GM20431 (cell line): Measurements from ENCODE around the gene SOX13.

ENCODE experiments used
- in situ Hi-C: fragments of 300-500 bp; cut with MseI, MboI; formaldehyde crosslinking; loops from one replicate; pipeline ENCODE4 v1.15.0; 2020; ENCODE audit warnings: low sequenced_read_pairs; ENCODE audit not compliant: unreplicated experiment

Gene SOX13

GRCh38 chr1:204147406-204148383 lies 74.8 kb downstream of the SOX13 start:
- in situ Hi-C loops, result no loop called here

- in situ Hi-C loops, result no loop called here
Measured at GRCh38 chr1:204149107-204149506, 76.2 kb downstream of the SOX13 start.

- in situ Hi-C loops, result no loop called here
Measured at GRCh38 chr1:204149635-204150565, 77.0 kb downstream of the SOX13 start.

GRCh38 chr1:204150702-204151551 lies 78.0 kb downstream of the SOX13 start:
- in situ Hi-C loops, result no loop called here

- in situ Hi-C loops, result no loop called here
Measured at GRCh38 chr1:204151552-204152309, 78.8 kb downstream of the SOX13 start, which contains the start of gene ETNK2. Gene ETNK2, minus strand, starts transcription at chr1:204152044. Its CDS starts 192 bp downstream, at chr1:204151852.

GRCh38 chr1:204152310-204153044 lies 79.6 kb downstream of the SOX13 start:
- in situ Hi-C loops, result no loop called here

- in situ Hi-C loops, result no loop called here
Measured at GRCh38 chr1:204153667-204154066, 80.8 kb downstream of the SOX13 start.

- in situ Hi-C loops, result no loop called here
Measured at GRCh38 chr1:204154568-204155255, 81.8 kb downstream of the SOX13 start.

GRCh38 chr1:204155881-204156280 lies 83.0 kb downstream of the SOX13 start:
- in situ Hi-C loops, result no loop called here

GRCh38 chr1:204157962-204158361 lies 85.0 kb downstream of the SOX13 start:
- in situ Hi-C loops, result no loop called here

- in situ Hi-C loops, result loop anchor here (10.0 kb wide), 1 partner anchor 203 kb away; no protein-coding TSS in a partner anchor
Measured at GRCh38 chr1:204161609-204162493, 88.9 kb downstream of the SOX13 start.

GRCh38 chr1:204162494-204163074 lies 89.7 kb downstream of the SOX13 start:
- in situ Hi-C loops, result loop anchor here (10.0 kb wide), 1 partner anchor 202 kb away; no protein-coding TSS in a partner anchor

GRCh38 chr1:204166219-204166618 lies 93.3 kb downstream of the SOX13 start, which contains the start of gene REN:
Gene REN, minus strand, starts transcription at chr1:204166337. Its CDS starts 44 bp downstream, at chr1:204166293.
- in situ Hi-C loops, result loop anchor here (10.0 kb wide), 1 partner anchor 199 kb away; no protein-coding TSS in a partner anchor

GRCh38 chr1:204167730-204168129 lies 94.8 kb downstream of the SOX13 start:
- in situ Hi-C loops, result loop anchor here (10.0 kb wide), 1 partner anchor 197 kb away; no protein-coding TSS in a partner anchor

GRCh38 chr1:204169858-204170257 lies 96.9 kb downstream of the SOX13 start:
- in situ Hi-C loops, result loop anchor here (10.0 kb wide), 1 partner anchor 195 kb away; no protein-coding TSS in a partner anchor
